ENCODE data around the gene SNTA1. TPM values are rescaled to one million over a fixed set of nuclear protein-coding genes. Genes with fewer than 3 reads are reported as not detected.

Gene SNTA1
- total and polyA plus RNA-seq, 2 of the 13 experiments (the other 11 are each of a cell fraction or from before 2014, with no cell fraction given), result 16.4 to 18.3 TPM

- 97% methylated on average over 15 of the region's 15 CpGs for WGBS (ENCODE audit: low lambda C conversion rate)
- intact Hi-C loops (cut with micrococcal nuclease; ENCODE audit: unreplicated experiment), result no loop called here
- no peaks in the 10 kb centered on the region for H4K20me1 ChIP-seq (ENCODE audit: insufficient read depth, low read length)
- no peak overlapping the region for H3K4me2 ChIP-seq (ENCODE audit: low read depth, low read length)
- FAIRE-seq, result no peak
- H3K4me3 ChIP-seq (replicated peaks in 1 of 3; ENCODE audit: insufficient read depth in 1 of 3, low read depth in 2 of 3, low read length in 3 of 3), result no peak overlapping the region
- H3K79me2 ChIP-seq (ENCODE audit: insufficient read depth, low read length), result no peaks in the 10 kb centered on the region
- no peak overlapping the region for H3K27ac ChIP-seq (ENCODE audit: extremely low read length, insufficient read depth, low read length)
- DNase-seq (ENCODE audit: low spot score), result no peak
- in situ Hi-C loops (cut with HindIII; ENCODE audit: extremely low pct_ligation_motif_present, low pct_unique_long_range_greater_than_20kb), result no loop called here
- POLR2A ChIA-PET, result interaction anchor here (1.0 kb wide), 1 partner anchor 9 kb away, joined by 3 read pairs; the partner anchor contains the start of gene CDK5RAP1
- ATAC-seq, result no peak
- no peak overlapping the region for H3K9ac ChIP-seq (ENCODE audit: insufficient read depth, low read depth, low read length)
- peaks cover 28 to 41% of the 10 kb centered on the region in 2 experiments for H3K36me3 ChIP-seq (replicated peaks in 1 of 2; ENCODE audit: control insufficient read depth in 1 of 2, insufficient read depth in 2 of 2, low read length in 2 of 2)
- no peaks in the 10 kb centered on the region for H3K27me3 ChIP-seq (ENCODE audit: control insufficient read depth in 1 of 2, insufficient read depth in 2 of 2, low read length in 2 of 2)
- CTCF ChIA-PET (ENCODE audit: low intra/inter-chr PET ratio, low total read pairs), result no interaction called here
- TF ChIP-seq DMTF1 (CRISPR knock-in tag; IDR thresholded peaks at IDR 0.05), result no peak
- no peak for TF ChIP-seq PHF21A (CRISPR knock-in tag; IDR thresholded peaks at IDR 0.05)
- TF ChIP-seq, protein P1, sequence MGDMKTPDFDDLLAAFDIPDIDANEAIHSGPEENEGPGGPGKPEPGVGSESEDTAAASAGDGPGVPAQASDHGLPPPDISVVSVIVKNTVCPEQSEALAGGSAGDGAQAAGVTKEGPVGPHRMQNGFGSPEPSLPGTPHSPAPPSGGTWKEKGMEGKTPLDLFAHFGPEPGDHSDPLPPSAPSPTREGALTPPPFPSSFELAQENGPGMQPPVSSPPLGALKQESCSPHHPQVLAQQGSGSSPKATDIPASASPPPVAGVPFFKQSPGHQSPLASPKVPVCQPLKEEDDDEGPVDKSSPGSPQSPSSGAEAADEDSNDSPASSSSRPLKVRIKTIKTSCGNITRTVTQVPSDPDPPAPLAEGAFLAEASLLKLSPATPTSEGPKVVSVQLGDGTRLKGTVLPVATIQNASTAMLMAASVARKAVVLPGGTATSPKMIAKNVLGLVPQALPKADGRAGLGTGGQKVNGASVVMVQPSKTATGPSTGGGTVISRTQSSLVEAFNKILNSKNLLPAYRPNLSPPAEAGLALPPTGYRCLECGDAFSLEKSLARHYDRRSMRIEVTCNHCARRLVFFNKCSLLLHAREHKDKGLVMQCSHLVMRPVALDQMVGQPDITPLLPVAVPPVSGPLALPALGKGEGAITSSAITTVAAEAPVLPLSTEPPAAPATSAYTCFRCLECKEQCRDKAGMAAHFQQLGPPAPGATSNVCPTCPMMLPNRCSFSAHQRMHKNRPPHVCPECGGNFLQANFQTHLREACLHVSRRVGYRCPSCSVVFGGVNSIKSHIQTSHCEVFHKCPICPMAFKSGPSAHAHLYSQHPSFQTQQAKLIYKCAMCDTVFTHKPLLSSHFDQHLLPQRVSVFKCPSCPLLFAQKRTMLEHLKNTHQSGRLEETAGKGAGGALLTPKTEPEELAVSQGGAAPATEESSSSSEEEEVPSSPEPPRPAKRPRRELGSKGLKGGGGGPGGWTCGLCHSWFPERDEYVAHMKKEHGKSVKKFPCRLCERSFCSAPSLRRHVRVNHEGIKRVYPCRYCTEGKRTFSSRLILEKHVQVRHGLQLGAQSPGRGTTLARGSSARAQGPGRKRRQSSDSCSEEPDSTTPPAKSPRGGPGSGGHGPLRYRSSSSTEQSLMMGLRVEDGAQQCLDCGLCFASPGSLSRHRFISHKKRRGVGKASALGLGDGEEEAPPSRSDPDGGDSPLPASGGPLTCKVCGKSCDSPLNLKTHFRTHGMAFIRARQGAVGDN (CRISPR knock-in tag; IDR thresholded peaks at IDR 0.05), result peak; percentile 10; the same call in 1 of the 2 replicates
- TF ChIP-seq ZXDC (CRISPR knock-in tag; IDR thresholded peaks at IDR 0.05), result no peak
- peak; percentile 33 for TF ChIP-seq AGO2 (optimal IDR thresholded peaks at IDR 0.05; ENCODE audit: low read depth, low read length)
- TF ChIP-seq ZNF296 (CRISPR knock-in tag; conservative IDR thresholded peaks at IDR 0.05), result 0 out of 2 replicates have a peak, but pooled peaks have one; percentile 13
- no peaks in the 10 kb centered on the region for H3K9me3 ChIP-seq (ENCODE audit: low read length)
- no peak overlapping the region for H2AFZ ChIP-seq (ENCODE audit: low read length)
- no peaks in the 10 kb centered on the region for H3K4me1 ChIP-seq (ENCODE audit: insufficient read depth, low read length)
- BruUV-seq (replicated peaks), result no TSS peak
Observed at GRCh38 chr20:33410081-33410742, 33.4 kb downstream of the SNTA1 start.
